GM12878 (cell line): ENCODE measurements around the gene ZXDC. TPM values are rescaled to one million over a fixed set of nuclear protein-coding genes. Genes with fewer than 3 reads are reported as not detected.

Experiments used
- ATAC-seq: fragments of 200-7000 bp; cut with Tn5 transposase; 3 replicates; pipeline ENCODE4 v1.9.1; 2020; ENCODE audit warnings: mild to moderate bottlenecking, moderate library complexity
- BruUV-seq: library from RNA; stranded (reverse); fragments of 400-500 nt; replicated peaks from 2 replicates; lab custom pipeline; 2021; lab: Mats Ljungman, UMichigan
- CTCF ChIA-PET: fragments of 300-600 bp; sonication (Branson Sonifier 250); formaldehyde crosslinking; extraction: SDS; loops from one replicate; lab custom pipeline; 2021; ENCODE audit warnings: inconsistent platforms; lab: Yijun Ruan, JAX
- POLR2A ChIA-PET: fragments of 350-600 bp; formaldehyde crosslinking; extraction: SDS; loops from one replicate; lab custom pipeline; 2021; ENCODE audit warnings: inconsistent platforms; lab: Charles Lee
- RAD21 ChIA-PET: fragments of 300-600 bp; sonication (Branson Sonifier 250); formaldehyde crosslinking; loops from one replicate; lab custom pipeline; 2023; ENCODE audit warnings: antibody characterized with exemption; ENCODE audit not compliant: unreplicated experiment; lab: Charles Lee
- SMC1A ChIA-PET: fragments of 300-600 bp; sonication (Branson Sonifier 250); formaldehyde crosslinking; loops from one replicate; lab custom pipeline; 2023; ENCODE audit not compliant: unreplicated experiment, uncharacterized antibody; lab: Charles Lee
- DNase-seq: peaks from one replicate; pipeline ENCODE4 v3.0.0-alpha.2; 2011; ENCODE audit warnings: low read depth, low spot score
- FAIRE-seq: peaks from 3 replicates; lab custom pipeline; 2011; peaks lifted over from hg19 to GRCh38; lab: Jason Lieb, UNC
- H2AFZ ChIP-seq: 2 replicates; pipeline ENCODE4 v1.6.0; 2011; ENCODE audit warnings: low read depth, low read length, control low read depth; ENCODE audit not compliant: control insufficient read depth
- H3K27ac ChIP-seq: 2 replicates; pipeline ENCODE4 v1.5.1; 2011; ENCODE audit warnings: control low read depth; ENCODE audit not compliant: control insufficient read depth, insufficient read depth
- H3K27me3 ChIP-seq, 2 experiments: replicated peaks in 1 of 2; 2 replicates each; pipeline versions ENCODE4 v1.6.0 to v1.6.1; 2011; ENCODE audit warnings: low read length in 1 of 2; ENCODE audit not compliant: control insufficient read depth in 2 of 2, insufficient read depth in 2 of 2
- H3K36me3 ChIP-seq, 2 experiments: 2 replicates each; pipeline ENCODE4 v1.5.1; 2011; ENCODE audit warnings: low read length in 1 of 2; ENCODE audit not compliant: control insufficient read depth in 2 of 2, insufficient read depth in 2 of 2
- H3K4me1 ChIP-seq: 2 replicates; pipeline ENCODE4 v1.6.1; 2011; ENCODE audit warnings: mild to moderate bottlenecking, low read length, moderate library complexity, mixed read lengths; ENCODE audit not compliant: control insufficient read depth, insufficient read depth
- H3K4me2 ChIP-seq: 2 replicates; pipeline ENCODE4 v1.6.0; 2011; ENCODE audit warnings: control low read depth; ENCODE audit not compliant: control insufficient read depth, insufficient read depth
- H3K4me3 ChIP-seq: fragments of 200-600 bp; sonication (generic); 2 replicates; pipeline ENCODE4 v1.5.1; 2016
- H3K79me2 ChIP-seq: 2 replicates; pipeline ENCODE4 v1.6.0; 2011; ENCODE audit warnings: low read length; ENCODE audit not compliant: control insufficient read depth, insufficient read depth
- H3K9ac ChIP-seq: 2 replicates; pipeline ENCODE4 v1.8.0; 2011; ENCODE audit warnings: low read length, control low read depth, mixed read lengths; ENCODE audit not compliant: control insufficient read depth, insufficient read depth
- H3K9me3 ChIP-seq: replicated peaks from 3 replicates; pipeline ENCODE4 v1.5.1; 2011; ENCODE audit warnings: mild to moderate bottlenecking, low read length; ENCODE audit not compliant: control insufficient read depth, insufficient read depth
- H4K20me1 ChIP-seq: 2 replicates; pipeline ENCODE4 v1.6.0; 2011; ENCODE audit not compliant: control insufficient read depth, insufficient read depth
- BHLHE40 ChIP-seq, 2 experiments: fragments of 450-650 bp in 1 of 2; IDR thresholded peaks; 2 replicates each; pipeline ENCODE4 v1.6.1; 2011 to 2017; ENCODE audit warnings: low read depth in 2 of 2, borderline replicate concordance in 1 of 2, improper control_type of control experiment in 1 of 2, low read length in 1 of 2, mild to moderate bottlenecking in 1 of 2
- CHD2 ChIP-seq: IDR thresholded peaks from 2 replicates; pipeline ENCODE4 v1.6.1; 2011; ENCODE audit warnings: low read depth, low read length, improper control_type of control experiment, borderline replicate concordance
- EZH2 ChIP-seq: IDR thresholded peaks from 2 replicates; pipeline ENCODE4 v1.6.1; 2012; ENCODE audit warnings: low read depth, mild to moderate bottlenecking, control low read depth, inconsistent platforms, low read length, borderline replicate concordance; ENCODE audit not compliant: control insufficient read depth
- JUNB ChIP-seq: IDR thresholded peaks from 2 replicates; pipeline ENCODE4 v1.6.1; 2016; ENCODE audit warnings: antibody characterized with exemption, mild to moderate bottlenecking
- MEF2B ChIP-seq: fragments of 450-650 bp; IDR thresholded peaks from 2 replicates; pipeline ENCODE4 v1.6.1; 2018; ENCODE audit warnings: mild to moderate bottlenecking, moderate library complexity; ENCODE audit not compliant: partially characterized antibody, poor library complexity, severe bottlenecking
- NFIC ChIP-seq: IDR thresholded peaks from 2 replicates; pipeline ENCODE4 v1.6.1; 2012; ENCODE audit warnings: low read depth, mild to moderate bottlenecking, inconsistent platforms, low read length, moderate library complexity
- NFYA ChIP-seq: IDR thresholded peaks from 2 replicates; pipeline ENCODE4 v1.6.1; 2011; ENCODE audit warnings: low read depth, mild to moderate bottlenecking, low read length, improper control_type of control experiment, borderline replicate concordance
- POLR2A ChIP-seq: IDR thresholded peaks from 2 replicates; pipeline ENCODE4 v1.6.1; 2011; ENCODE audit warnings: low read depth, mild to moderate bottlenecking, low read length
- RBBP5 ChIP-seq: fragments of 200-600 bp; sonication (generic); conservative IDR thresholded peaks from 2 replicates; pipeline ENCODE4 v1.6.1; 2016
- WGBS: methylation state at CpG from one replicate; pipeline ENCODE4 v1.1.6; 2016; ENCODE audit warnings: low lambda C conversion rate; ENCODE audit not compliant: insufficient replicate concordance, insufficient coverage; ENCODE audit errors: missing lambda C conversion rate; 5-methylcytosine and 5-hydroxymethylcytosine counted together
- in situ Hi-C: fragments of 300-500 bp; cut with MboI; formaldehyde crosslinking; loops from 9 replicates; pipeline ENCODE4 v1.14.3; 2018; ENCODE audit warnings: mixed read lengths
- intact Hi-C: fragments of 100-400 bp; cut with micrococcal nuclease; formaldehyde crosslinking; loops from one replicate; pipeline ENCODE4 v1.14.2; 2022; ENCODE audit not compliant: unreplicated experiment
- polyA plus RNA-seq, 11 experiments: library from polyadenylated mRNA; depleted of rRNA in 4 of 11; unstranded in 6 of 11; stranded (reverse) in 5 of 11; fragments of >200 nt; fragmentation: Nextera tagmentation in 4 of 11; fragmentation: Illumina TruSeq in 1 of 11; extraction: Ambion mirVana in 4 of 11; extraction: Trizol in 1 of 11; gene quantifications; 1 replicate in 1 of 11; 2 replicates in 10 of 11; pipeline versions ENCODE4 v1.2.1 to v1.2.3, GENCODE V29; 2011 to 2016; ENCODE audit warnings: inconsistent platforms in 2 of 11, missing spikeins in 2 of 11, low read depth in 1 of 11
- total RNA-seq, 4 experiments: library from RNA; depleted of rRNA in 3 of 4; stranded (reverse); fragments of >200 nt in 3 of 4; fragmentation: Illumina TruSeq in 1 of 4; extraction: Trizol in 1 of 4; gene quantifications; 2 replicates each; pipeline versions ENCODE4 v1.2.1 to v1.2.3, GENCODE V29; 2013 to 2021
- TF ChIP-seq, protein P1 (sequence below), 3 experiments: IDR thresholded peaks in 2 of 3; conservative IDR thresholded peaks in 1 of 3; 2 replicates each; pipeline ENCODE4 v1.5.1; 2011; ENCODE audit warnings: low read depth in 3 of 3, low read length in 3 of 3, mild to moderate bottlenecking in 3 of 3, control low read depth in 2 of 3, moderate library complexity in 2 of 3, inconsistent platforms in 1 of 3, mixed read lengths in 1 of 3; ENCODE audit not compliant: control insufficient read depth in 2 of 3, insufficient read depth in 1 of 3; ENCODE audit errors: extremely low read depth in 1 of 3
- TF ChIP-seq, protein P2 (sequence below): fragments of 450-650 bp; IDR thresholded peaks from 2 replicates; pipeline ENCODE4 v1.6.1; 2017; ENCODE audit warnings: mild to moderate bottlenecking, moderate library complexity

Gene ZXDC
- total and polyA plus RNA-seq, 10 of the 15 experiments (the other 5 are each of a cell fraction or from before 2014, with no cell fraction given): 0.72 to 15.3 (median 8.5) TPM

GRCh38 chr3:126422121-126422520 is 53.6 kb downstream of the ZXDC start:
- Histone ChIP-seq H3K27me3 (no peaks in the 10 kb centered on the region), H3K4me3 (no peak overlapping the region), H3K9ac (no peak overlapping the region), H3K9me3 (no peaks in the 10 kb centered on the region; the same call in 1 of the 3 replicates), H3K27ac (no peak overlapping the region), H3K4me1 (no peaks in the 10 kb centered on the region), H2AFZ (no peak overlapping the region), H4K20me1 (no peaks in the 10 kb centered on the region), H3K4me2 (no peak overlapping the region), H3K36me3 (no peaks in the 10 kb centered on the region), H3K79me2 (no peaks in the 10 kb centered on the region)
- no TSS peak for BruUV-seq
- ChIA-PET RAD21 (no interaction called here), SMC1A (no interaction called here), POLR2A (no interaction called here), CTCF (no interaction called here)
- 62% methylated on average over 8 of the region's 8 CpGs for WGBS
- intact Hi-C loops (no loop called here), in situ Hi-C loops (no loop called here)
- FAIRE-seq (no peak), DNase-seq (no peak), ATAC-seq (no peak)
- TF ChIP-seq MEF2B (no peak), NFYA (no peak), NFIC (no peak), BHLHE40 (IDR thresholded peaks at IDR 0.05; ENCODE audit: borderline replicate concordance in 1 of 2, low read depth in 2 of 2, low read length in 1 of 2) (no peak), RBBP5 (no peak), EZH2 (no peak), JUNB (no peak), CHD2 (no peak), POLR2A (no peak)
- TF ChIP-seq, protein P1, sequence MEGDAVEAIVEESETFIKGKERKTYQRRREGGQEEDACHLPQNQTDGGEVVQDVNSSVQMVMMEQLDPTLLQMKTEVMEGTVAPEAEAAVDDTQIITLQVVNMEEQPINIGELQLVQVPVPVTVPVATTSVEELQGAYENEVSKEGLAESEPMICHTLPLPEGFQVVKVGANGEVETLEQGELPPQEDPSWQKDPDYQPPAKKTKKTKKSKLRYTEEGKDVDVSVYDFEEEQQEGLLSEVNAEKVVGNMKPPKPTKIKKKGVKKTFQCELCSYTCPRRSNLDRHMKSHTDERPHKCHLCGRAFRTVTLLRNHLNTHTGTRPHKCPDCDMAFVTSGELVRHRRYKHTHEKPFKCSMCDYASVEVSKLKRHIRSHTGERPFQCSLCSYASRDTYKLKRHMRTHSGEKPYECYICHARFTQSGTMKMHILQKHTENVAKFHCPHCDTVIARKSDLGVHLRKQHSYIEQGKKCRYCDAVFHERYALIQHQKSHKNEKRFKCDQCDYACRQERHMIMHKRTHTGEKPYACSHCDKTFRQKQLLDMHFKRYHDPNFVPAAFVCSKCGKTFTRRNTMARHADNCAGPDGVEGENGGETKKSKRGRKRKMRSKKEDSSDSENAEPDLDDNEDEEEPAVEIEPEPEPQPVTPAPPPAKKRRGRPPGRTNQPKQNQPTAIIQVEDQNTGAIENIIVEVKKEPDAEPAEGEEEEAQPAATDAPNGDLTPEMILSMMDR (IDR thresholded peaks at IDR 0.05 in 2 of 3, conservative IDR thresholded peaks at IDR 0.05 in 1 of 3; ENCODE audit: control insufficient read depth in 2 of 3, extremely low read depth in 1 of 3, insufficient read depth in 1 of 3, low read depth in 3 of 3, low read length in 3 of 3): no peak
- TF ChIP-seq, protein P2, sequence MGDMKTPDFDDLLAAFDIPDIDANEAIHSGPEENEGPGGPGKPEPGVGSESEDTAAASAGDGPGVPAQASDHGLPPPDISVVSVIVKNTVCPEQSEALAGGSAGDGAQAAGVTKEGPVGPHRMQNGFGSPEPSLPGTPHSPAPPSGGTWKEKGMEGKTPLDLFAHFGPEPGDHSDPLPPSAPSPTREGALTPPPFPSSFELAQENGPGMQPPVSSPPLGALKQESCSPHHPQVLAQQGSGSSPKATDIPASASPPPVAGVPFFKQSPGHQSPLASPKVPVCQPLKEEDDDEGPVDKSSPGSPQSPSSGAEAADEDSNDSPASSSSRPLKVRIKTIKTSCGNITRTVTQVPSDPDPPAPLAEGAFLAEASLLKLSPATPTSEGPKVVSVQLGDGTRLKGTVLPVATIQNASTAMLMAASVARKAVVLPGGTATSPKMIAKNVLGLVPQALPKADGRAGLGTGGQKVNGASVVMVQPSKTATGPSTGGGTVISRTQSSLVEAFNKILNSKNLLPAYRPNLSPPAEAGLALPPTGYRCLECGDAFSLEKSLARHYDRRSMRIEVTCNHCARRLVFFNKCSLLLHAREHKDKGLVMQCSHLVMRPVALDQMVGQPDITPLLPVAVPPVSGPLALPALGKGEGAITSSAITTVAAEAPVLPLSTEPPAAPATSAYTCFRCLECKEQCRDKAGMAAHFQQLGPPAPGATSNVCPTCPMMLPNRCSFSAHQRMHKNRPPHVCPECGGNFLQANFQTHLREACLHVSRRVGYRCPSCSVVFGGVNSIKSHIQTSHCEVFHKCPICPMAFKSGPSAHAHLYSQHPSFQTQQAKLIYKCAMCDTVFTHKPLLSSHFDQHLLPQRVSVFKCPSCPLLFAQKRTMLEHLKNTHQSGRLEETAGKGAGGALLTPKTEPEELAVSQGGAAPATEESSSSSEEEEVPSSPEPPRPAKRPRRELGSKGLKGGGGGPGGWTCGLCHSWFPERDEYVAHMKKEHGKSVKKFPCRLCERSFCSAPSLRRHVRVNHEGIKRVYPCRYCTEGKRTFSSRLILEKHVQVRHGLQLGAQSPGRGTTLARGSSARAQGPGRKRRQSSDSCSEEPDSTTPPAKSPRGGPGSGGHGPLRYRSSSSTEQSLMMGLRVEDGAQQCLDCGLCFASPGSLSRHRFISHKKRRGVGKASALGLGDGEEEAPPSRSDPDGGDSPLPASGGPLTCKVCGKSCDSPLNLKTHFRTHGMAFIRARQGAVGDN: no peak
